ENCODE data around the gene GPR108. TPM values are rescaled to one million over a fixed set of nuclear protein-coding genes. Genes with fewer than 3 reads are reported as not detected.

The GPR108 gene
- total RNA-seq, 1 experiment from 2014 or later: 35.7 TPM

GRCh38 chr19:6737873-6738786 lies 750 bp upstream of the GPR108 start:
- DNase-seq (ENCODE audit: low read depth): peak; percentile 85

- no peak for DNase-seq (ENCODE audit: low read depth)
Observed at GRCh38 chr19:6736917-6737283, 480 bp downstream of the GPR108 start.

GRCh38 chr19:6736169-6736916 lies 1.0 kb downstream of the GPR108 start:
- DNase-seq (ENCODE audit: low read depth): peak; percentile 89

GRCh38 chr19:6735181-6735911 lies 2.0 kb downstream of the GPR108 start:
- DNase-seq (ENCODE audit: low read depth): no peak

- peak; percentile 37 for DNase-seq (ENCODE audit: low read depth)
Observed at GRCh38 chr19:6734096-6734696, 3.2 kb downstream of the GPR108 start.

GRCh38 chr19:6733338-6734095 lies 3.9 kb downstream of the GPR108 start:
- no peak for DNase-seq (ENCODE audit: low read depth)

- DNase-seq (ENCODE audit: low read depth): no peak
Observed at GRCh38 chr19:6732803-6733337, 4.5 kb downstream of the GPR108 start.

GRCh38 chr19:6731822-6732221 lies 5.6 kb downstream of the GPR108 start:
- no peak for DNase-seq (ENCODE audit: low read depth)

GRCh38 chr19:6730941-6731670 lies 6.3 kb downstream of the GPR108 start:
- DNase-seq (ENCODE audit: low read depth): no peak

- DNase-seq (ENCODE audit: low read depth): peak; percentile 32
Observed at GRCh38 chr19:6730153-6730804, 7.1 kb downstream of the GPR108 start.

GRCh38 chr19:6729573-6730152 lies 7.7 kb downstream of the GPR108 start:
- DNase-seq (ENCODE audit: low read depth): no peak

GRCh38 chr19:6728346-6728745 lies 9.0 kb downstream of the GPR108 start:
- no peak for DNase-seq (ENCODE audit: low read depth)

- DNase-seq (ENCODE audit: low read depth): no peak
Observed at GRCh38 chr19:6725513-6726231, 11.7 kb downstream of the GPR108 start.

GRCh38 chr19:6724631-6725492 lies 12.5 kb downstream of the GPR108 start:
- no peak for DNase-seq (ENCODE audit: low read depth)

GRCh38 chr19:6723738-6724137 lies 13.6 kb downstream of the GPR108 start:
- DNase-seq (ENCODE audit: low read depth): no peak

GRCh38 chr19:6723108-6723618 lies 14.2 kb downstream of the GPR108 start:
- no peak for DNase-seq (ENCODE audit: low read depth)

GRCh38 chr19:6721773-6722172 lies 15.6 kb downstream of the GPR108 start:
- DNase-seq (ENCODE audit: low read depth): no peak

All from Daoy (cell line).